Esophagus squamous epithelium (tissue), 5 donors: Measurements from ENCODE around the gene SNX8. TPM values are rescaled to one million over a fixed set of nuclear protein-coding genes. Genes with fewer than 3 reads are reported as not detected.

ENCODE experiments used
- DNase-seq: peaks from one replicate; lab custom pipeline; 2025; lab: John Stamatoyannopoulos, UW
- H3K27ac ChIP-seq, 4 donors: fragments of 200-600 bp; sonication (generic); one replicate each; pipeline ENCODE4 v1.5.1; 2016 to 2019; ENCODE audit warnings: mild to moderate bottlenecking in 1 of 4
- H3K27me3 ChIP-seq, 4 donors: fragments of 200-600 bp; sonication (generic); 1 replicate in 3 of 4; 2 replicates in 1 of 4; pipeline versions ENCODE4 v1.5.1 to v1.6.0; 2017 to 2021; ENCODE audit warnings: antibody characterized with exemption in 1 of 4
- H3K36me3 ChIP-seq, 3 donors: fragments of 200-600 bp; sonication (generic); one replicate each; pipeline ENCODE4 v1.5.1; 2016 to 2019
- H3K4me1 ChIP-seq, 3 donors: fragments of 200-600 bp; sonication (generic); one replicate each; pipeline ENCODE4 v1.5.1; 2017 to 2019
- H3K4me3 ChIP-seq, 4 donors: fragments of 200-600 bp; sonication (generic); 1 replicate in 3 of 4; 2 replicates in 1 of 4; pipeline ENCODE4 v1.5.1; 2016 to 2019; ENCODE audit warnings: mild to moderate bottlenecking in 2 of 4, moderate library complexity in 1 of 4
- H3K9me3 ChIP-seq, 3 donors: fragments of 200-600 bp; sonication (generic); one replicate each; pipeline ENCODE4 v1.5.1; 2016 to 2019
- CTCF ChIP-seq, 6 experiments: fragments of 450-650 bp in 4 of 6; fragments of 200-600 bp in 2 of 6; sonication (generic) in 2 of 6; IDR thresholded peaks; one replicate each; pipeline ENCODE4 v1.5.1; 2016 to 2019; ENCODE audit warnings: antibody characterized with exemption in 6 of 6, mild to moderate bottlenecking in 4 of 6, moderate library complexity in 4 of 6
- POLR2A ChIP-seq, 4 donors: fragments of 450-650 bp; IDR thresholded peaks; one replicate each; pipeline ENCODE4 v1.6.1; 2017; ENCODE audit warnings: antibody characterized with exemption in 4 of 4, mild to moderate bottlenecking in 4 of 4, moderate library complexity in 3 of 4
- WGBS, 2 donors: methylation state at CpG; one replicate each; pipeline ENCODE4 v1.1.5; 2018; 5-methylcytosine and 5-hydroxymethylcytosine counted together
- intact Hi-C: fragments of 100-400 bp; cut with DNase I; formaldehyde crosslinking; loops from one replicate; pipeline ENCODE4 v1.15.0; 2022
- total RNA-seq, 4 donors: library from RNA; depleted of rRNA; stranded (reverse); fragments of >200 nt; gene quantifications; one replicate each; pipeline ENCODE4 v1.1.0, GENCODE V29; 2016
- donor health status: DM: yes; HTN: yes; CAD: no.

Gene SNX8
- total RNA-seq, 4 donors from 2014 or later: 4.7 to 17.9 (median 12.5) TPM

DNA sequence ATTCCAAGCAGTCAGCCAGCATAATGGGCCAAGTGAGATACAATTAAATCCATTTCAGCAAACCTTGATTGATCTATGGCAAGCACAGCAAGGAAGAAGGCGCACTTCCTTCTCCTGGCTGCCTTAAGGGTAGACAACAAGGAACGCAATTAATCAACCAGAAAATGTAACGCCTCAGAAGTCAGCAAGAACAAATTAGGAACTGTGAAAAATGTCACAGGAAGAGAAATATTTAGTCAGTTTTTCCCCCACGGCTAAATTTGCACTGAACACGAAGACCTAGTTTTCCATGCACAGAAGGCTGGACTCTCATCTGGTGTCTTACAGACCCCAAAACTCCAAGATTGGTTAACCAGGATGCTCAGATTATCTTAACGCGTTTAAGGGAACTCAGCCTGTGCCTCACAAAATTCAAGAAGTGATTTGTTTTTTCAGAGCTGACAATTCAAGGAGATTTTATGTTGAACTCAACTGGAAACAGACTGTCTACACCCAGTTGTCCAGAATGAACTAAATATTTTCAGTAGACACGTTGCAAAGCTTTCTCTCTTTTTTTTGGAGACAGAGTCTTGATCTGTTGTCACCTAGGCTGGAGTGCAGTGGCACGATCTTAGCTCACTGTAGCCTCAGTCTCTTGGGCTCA, 14.2 kb downstream of the SNX8 start:
- WGBS, 2 donors: 48 to 49% methylated on average over 9 of the region's 9 CpGs
- TF ChIP-seq POLR2A (IDR thresholded peaks at IDR 0.05) (no peak), CTCF (IDR thresholded peaks at IDR 0.05) (no peak)

GRCh38 chr7:2299131-2299829, 15.0 kb downstream of the SNX8 start:
- no peak for DNase-seq
- peak overlapping the region in 1 of 4 donors; percentile 30 for H3K4me3 ChIP-seq
- TF ChIP-seq CTCF (IDR thresholded peaks at IDR 0.05) (no peak), POLR2A (IDR thresholded peaks at IDR 0.05) (no peak)
- H3K9me3 ChIP-seq: no peaks in the 10 kb centered on the region
- intact Hi-C loops: no loop called here
- no peaks in the 10 kb centered on the region for H3K36me3 ChIP-seq
- no peaks in the 10 kb centered on the region for H3K27me3 ChIP-seq
- H3K4me1 ChIP-seq: peaks cover 0 to 29% (median 0%) of the 10 kb centered on the region in 3 donors
- peak overlapping the region in 3 of 4 donors; percentile 43 to 53 (median 50) for H3K27ac ChIP-seq
- 70 to 71% methylated on average over 8 to 14 of the region's 18 CpGs for WGBS, 2 donors

More for the DNA sequence above, 14.2 kb downstream of the SNX8 start:
- Histone ChIP-seq H3K27ac (peak overlapping the region in 3 of 4 donors; percentile 43 to 53 (median 50)), H3K9me3 (no peaks in the 10 kb centered on the region), H3K36me3 (no peaks in the 10 kb centered on the region), H3K4me1 (peaks cover 0 to 29% (median 0%) of the 10 kb centered on the region in 3 donors), H3K4me3 (peak overlapping the region in 1 of 4 donors; percentile 30), H3K27me3 (no peaks in the 10 kb centered on the region)
- intact Hi-C loops: no loop called here
- no peak for DNase-seq

DNA sequence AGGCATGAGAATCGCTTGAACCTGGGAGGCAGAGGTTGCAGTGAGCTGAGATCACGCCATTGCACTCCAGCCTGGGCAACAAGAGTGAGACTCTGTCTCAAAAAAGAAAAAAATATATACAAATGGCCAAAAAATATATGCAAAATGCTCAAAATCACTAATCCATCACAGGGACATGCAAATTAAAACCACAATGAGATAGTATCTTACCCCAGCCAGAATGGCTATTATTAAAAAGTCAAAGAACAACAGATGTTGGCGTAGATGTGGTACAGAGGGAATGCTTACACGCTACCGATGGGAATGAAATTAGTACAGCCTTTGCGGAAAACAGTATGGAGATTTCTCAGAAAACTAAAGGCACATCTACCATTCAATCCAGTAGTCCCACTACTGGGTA, 17.4 kb downstream of the SNX8 start:
- DNase-seq: no peak
- WGBS, 2 donors: 89 to 93% methylated on average over 6 of the region's 6 CpGs
- Histone ChIP-seq H3K9me3 (no peaks in the 10 kb centered on the region), H3K27ac (no peak overlapping the region), H3K36me3 (no peaks in the 10 kb centered on the region), H3K4me1 (peaks cover 0 to 29% (median 0%) of the 10 kb centered on the region in 3 donors), H3K4me3 (no peak overlapping the region), H3K27me3 (no peaks in the 10 kb centered on the region)
- TF ChIP-seq CTCF (IDR thresholded peaks at IDR 0.05) (no peak), POLR2A (IDR thresholded peaks at IDR 0.05) (no peak)
- intact Hi-C loops: no loop called here

DNA sequence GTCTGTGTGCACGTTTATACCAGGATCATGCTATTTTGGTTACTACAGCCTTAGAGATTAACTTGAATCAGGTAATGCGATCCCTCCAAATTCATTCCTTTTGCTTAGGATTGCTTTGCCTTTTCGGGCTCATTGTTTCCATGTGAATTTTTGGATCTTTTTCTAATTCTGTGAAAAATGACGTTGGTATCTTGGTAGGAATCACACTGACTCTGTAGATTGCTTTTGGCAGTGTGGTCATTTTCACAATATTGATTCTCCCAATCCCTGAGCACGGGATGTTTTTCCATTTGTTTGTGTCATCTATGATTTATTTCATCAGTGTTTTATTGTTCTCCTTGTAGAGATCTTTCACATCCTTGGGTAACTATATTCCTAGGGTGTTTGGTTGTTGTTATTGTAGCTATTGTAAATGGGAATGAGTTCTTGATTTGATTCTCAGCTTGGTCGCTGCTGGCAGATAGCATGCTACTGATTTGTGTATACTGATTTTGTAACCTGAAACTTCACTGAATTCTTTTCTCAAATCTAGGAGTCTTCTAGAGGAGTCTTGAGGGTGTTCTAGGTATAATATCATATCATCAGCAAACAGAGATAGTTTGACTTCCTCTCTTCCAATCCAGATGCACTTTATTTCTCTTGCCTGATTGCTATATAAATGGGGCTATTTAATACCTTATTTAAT, 18.2 kb downstream of the SNX8 start:
- TF ChIP-seq CTCF (IDR thresholded peaks at IDR 0.05) (no peak), POLR2A (IDR thresholded peaks at IDR 0.05) (no peak)
- DNase-seq: no peak
- 76 to 82% methylated on average over 6 of the region's 6 CpGs for WGBS, 2 donors
- Histone ChIP-seq H3K9me3 (no peaks in the 10 kb centered on the region), H3K4me3 (no peak overlapping the region), H3K36me3 (no peaks in the 10 kb centered on the region), H3K27ac (no peak overlapping the region), H3K4me1 (peaks cover 0 to 24% (median 0%) of the 10 kb centered on the region in 3 donors), H3K27me3 (no peaks in the 10 kb centered on the region)
- intact Hi-C loops: no loop called here

DNA sequence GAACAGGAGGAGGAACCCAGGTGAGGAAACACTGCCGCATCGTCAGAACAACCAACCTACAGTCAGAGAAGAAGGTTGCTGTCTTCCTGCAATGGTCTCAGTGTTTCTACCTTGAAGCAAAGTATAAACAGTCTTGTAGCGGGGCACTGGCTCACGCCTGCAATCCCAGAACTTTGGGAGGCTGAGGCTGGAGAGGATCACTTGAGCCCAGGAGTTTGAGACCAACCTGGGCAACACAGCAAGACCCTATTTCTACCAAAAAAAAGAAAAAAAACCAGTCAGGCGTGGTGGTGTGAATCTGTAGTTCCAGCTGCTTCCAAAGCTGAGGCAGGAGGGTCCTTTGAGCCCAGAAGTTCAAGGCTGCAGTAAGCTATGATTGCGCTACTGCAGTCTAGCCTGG, 23.4 kb downstream of the SNX8 start:
- no peak for DNase-seq
- no peaks in the 10 kb centered on the region for H3K36me3 ChIP-seq
- no peaks in the 10 kb centered on the region for H3K4me1 ChIP-seq
- no peak overlapping the region for H3K4me3 ChIP-seq
- WGBS, 2 donors: 91 to 97% methylated on average over 6 of the region's 6 CpGs
- no peak for TF ChIP-seq POLR2A (IDR thresholded peaks at IDR 0.05)
- TF ChIP-seq CTCF (IDR thresholded peaks at IDR 0.05): no peak
- intact Hi-C loops: no loop called here
- H3K9me3 ChIP-seq: no peaks in the 10 kb centered on the region
- H3K27me3 ChIP-seq: no peaks in the 10 kb centered on the region
- H3K27ac ChIP-seq: no peak overlapping the region
